NAMALWA (cell line): Measurements from ENCODE around the gene INPP5E.
A peak's percentile ranks its signal among the peaks of the same experiment; 100 is the strongest.

Experiments
- DNase-seq: peaks from one replicate; pipeline ENCODE4 v3.0.0-alpha.2; 2015; ENCODE audit warnings: low spot score

The INPP5E gene

DNA sequence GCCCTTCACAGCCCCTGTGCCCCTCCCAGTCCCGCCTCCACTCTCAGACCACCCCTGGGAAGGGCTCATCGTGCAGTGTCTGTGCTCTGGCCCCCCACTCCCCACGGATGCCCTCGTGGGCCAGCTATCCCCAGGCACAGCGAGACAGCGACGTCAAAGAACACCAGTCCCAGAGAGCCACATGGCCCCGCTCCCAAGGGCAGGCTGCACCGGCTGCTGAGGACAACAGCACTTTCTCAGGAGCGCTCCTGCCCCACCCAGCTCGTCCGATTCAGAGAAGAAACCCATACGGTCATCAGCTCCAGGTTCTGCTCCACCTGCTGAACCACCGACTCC, 34.9 kb downstream of the INPP5E start:
- no peak for DNase-seq

GRCh38 chr9:136403915-136404800, 35.5 kb downstream of the INPP5E start:
- DNase-seq = no peak

- DNase-seq = peak; percentile 24
Observed at GRCh38 chr9:136403538-136403914, 36.1 kb downstream of the INPP5E start.

DNA sequence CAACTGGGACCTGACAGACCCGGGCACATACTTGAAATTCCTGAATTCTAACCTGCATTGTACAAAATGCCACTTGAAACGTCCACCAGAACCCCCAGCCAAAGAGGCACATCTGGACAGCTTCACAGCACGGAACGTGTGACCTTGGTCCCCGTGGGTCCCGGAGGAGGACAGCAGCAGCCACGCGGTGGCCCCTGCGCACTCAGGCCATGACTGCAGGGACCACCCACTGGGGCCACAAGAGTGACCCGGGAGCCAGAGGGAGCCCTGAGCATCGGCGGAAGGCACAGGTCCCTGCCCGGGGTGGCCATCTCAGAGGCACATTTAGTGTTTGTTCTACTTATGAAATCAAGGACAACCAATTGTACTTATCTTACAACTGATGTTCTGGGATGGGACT, 37.6 kb downstream of the INPP5E start:
- no peak for DNase-seq

- DNase-seq = no peak
Observed at GRCh38 chr9:136401173-136401922, 38.3 kb downstream of the INPP5E start.

DNA sequence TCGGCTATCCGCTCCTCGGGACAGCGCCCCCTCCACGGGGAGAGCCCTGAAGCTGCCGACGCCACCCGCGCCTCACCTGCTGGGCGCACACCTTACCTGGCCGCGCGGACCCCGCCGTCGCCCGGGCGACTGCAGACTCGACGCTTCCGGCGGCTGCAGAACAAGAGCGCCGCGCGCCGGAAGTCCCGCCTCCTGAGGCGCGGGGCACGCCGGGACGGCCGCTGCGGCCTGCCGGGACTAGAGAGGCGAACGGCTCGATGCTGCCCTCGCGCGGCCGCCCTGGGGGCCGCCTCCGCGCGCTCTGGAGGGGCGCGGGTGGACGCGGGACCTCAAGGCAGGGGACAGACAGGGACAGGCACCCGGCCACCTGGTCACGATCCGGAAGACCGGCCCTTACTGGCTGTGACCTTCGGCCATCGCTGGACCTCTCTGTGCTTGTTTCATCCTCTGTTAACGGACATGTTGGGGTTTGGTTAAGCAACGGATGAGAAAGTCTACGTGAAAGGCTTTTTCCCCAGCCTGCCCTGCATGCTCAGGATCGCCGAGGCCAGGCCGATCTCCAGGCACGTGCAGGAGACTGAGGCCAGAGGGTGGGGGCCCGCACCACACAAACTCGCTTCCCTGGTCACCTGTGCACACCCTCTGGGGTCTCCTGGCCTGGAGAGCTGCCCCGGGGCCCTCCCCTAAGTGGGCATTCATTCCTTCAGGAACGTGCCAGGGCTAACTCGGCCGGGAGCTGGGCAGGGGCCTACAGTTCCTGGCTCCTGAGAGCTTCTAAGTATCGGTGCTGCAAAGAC, 39.4 kb downstream of the INPP5E start, which contains the start of gene SNAPC4:
TSS of gene SNAPC4 (minus strand) at position 133 of the 797 bp plus-strand sequence. CDS start 1,742 bp downstream, outside the sequence.
- DNase-seq = peak; percentile 91

GRCh38 chr9:136399176-136400037, 40.2 kb downstream of the INPP5E start:
- peak; percentile 56 for DNase-seq

- DNase-seq = no peak
Observed at GRCh38 chr9:136398286-136398685, 41.4 kb downstream of the INPP5E start.

- DNase-seq = no peak
Observed at GRCh38 chr9:136397643-136398042, 42.0 kb downstream of the INPP5E start.

GRCh38 chr9:136396219-136396515, 43.5 kb downstream of the INPP5E start:
- DNase-seq = no peak

- no peak for DNase-seq
Observed at GRCh38 chr9:136395345-136396218, 44.1 kb downstream of the INPP5E start.

GRCh38 chr9:136395020-136395340, 44.7 kb downstream of the INPP5E start:
- DNase-seq = no peak

GRCh38 chr9:136394312-136395019, 45.2 kb downstream of the INPP5E start:
- no peak for DNase-seq

DNA sequence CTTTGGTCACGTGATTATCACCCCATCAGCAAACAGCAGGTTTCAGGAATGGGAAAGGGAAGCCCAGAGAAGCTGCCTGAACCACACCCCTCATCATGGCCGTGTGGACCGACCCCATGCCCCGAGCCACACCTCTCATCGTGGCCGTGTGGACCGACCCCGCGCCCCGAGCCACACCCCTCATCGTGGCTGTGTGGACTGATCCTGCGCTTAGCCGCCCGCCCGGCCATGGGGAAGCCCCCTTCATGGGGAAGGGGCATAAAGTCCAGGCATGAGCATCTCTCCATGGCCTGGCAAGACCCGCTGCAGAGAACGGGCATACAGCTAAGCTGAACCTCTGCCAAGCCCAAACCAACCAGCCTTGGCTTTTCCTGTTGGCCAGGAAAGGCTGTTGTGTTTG, 46.1 kb downstream of the INPP5E start:
- DNase-seq = no peak

DNA sequence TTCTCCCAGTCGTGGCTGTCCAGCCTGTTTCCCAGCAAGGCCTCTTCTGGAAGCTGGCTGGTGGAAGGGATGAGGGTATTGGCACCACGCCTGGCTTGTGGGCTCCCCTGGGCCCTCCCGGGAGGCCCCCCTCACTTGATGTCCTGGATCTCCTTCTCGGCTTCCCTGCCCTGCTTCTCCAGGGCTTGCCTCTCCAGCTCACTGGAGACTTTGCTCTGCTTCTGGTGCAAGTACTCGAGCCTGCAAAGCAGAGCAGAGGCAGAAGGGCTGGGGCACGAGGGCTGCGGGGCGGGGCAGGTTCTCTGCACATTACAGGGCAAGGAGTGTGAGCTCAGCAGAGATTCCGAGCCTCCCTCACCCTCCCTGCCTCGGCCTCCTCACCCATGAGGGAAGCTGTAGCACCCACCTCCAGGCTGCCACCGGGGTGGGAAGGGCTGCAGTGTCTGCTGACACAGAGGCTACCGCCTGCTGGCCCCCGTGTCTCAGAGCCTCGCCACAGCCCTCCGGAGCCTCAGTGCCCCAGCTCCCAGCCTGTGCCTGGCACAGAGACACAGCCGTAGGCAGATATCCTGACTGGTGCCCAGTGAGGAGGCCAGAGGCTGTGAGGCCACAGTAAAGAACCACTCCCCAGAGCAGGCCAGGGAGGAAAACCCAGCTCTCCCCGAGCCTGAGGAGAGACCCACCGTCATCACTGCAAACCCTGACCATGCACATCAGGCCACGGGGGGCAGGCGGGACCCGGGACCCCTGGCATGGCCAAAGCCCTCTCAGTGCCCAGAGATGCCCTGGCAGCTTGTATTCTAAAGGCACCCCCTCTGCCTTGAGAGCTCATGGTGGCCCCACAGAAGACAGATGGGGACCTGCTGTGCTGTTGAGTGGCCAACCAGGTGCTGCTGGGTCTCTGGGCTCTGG, 46.9 kb downstream of the INPP5E start:
- no peak for DNase-seq

DNA sequence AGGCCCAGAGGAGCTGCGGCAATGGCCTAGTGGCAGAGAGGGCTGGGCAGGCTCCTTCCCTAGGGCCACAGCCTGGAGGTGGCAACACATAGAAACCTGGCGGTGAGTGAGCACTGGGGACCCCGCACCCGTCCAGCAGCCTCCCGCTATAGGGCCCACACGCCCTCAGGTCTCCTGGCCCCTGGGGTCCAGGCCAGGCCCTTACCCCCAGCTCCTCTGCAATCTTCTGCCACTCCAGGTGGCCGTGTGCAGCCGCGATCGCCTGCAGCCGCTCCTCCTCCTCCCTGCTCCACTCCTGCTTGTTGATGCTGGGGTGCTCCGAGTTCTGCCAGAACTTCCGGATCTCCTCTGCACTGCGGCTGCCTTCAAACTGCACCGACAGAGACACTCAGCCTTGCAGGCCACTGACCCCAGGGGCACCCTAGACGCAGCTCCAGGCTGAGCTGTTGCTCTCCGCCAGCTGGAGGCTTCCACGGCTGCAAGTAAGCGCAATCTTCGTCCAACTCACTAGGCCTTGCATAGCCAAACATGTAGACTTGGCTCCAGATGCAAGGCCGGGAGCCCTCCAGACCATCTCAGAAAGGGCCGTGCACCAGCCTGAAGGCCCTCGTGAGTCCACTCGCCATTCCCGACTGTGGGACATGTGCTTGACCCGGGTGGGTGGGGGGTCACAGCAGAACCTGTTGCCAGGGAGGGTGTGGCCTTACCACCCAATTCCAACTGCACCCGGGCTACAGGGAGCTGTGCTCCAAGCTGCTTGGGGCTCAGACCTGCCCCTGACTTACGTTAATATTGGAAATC, 47.7 kb downstream of the INPP5E start:
- no peak for DNase-seq

GRCh38 chr9:136389396-136389795, 50.2 kb downstream of the INPP5E start:
- DNase-seq = no peak

- no peak for DNase-seq
Observed at GRCh38 chr9:136387217-136387616, 52.4 kb downstream of the INPP5E start.
